K562 (cell line): ENCODE data around the gene RGS9. TPM values are rescaled to one million over a fixed set of nuclear protein-coding genes. Genes with fewer than 3 reads are reported as not detected.

ENCODE experiments used
- ATAC-seq: fragments of 200-7000 bp; cut with Tn5 transposase; 3 replicates; pipeline ENCODE4 v1.9.1; 2020; ENCODE audit warnings: moderate library complexity
- BruUV-seq: library from RNA; stranded (reverse); fragments of 400-500 nt; replicated peaks from 2 replicates; lab custom pipeline; 2021; lab: Mats Ljungman, UMichigan
- CTCF ChIA-PET: fragments of 300-600 bp; formaldehyde crosslinking; extraction: SDS; loops from one replicate; lab custom pipeline; 2021; ENCODE audit warnings: low intra/inter-chr PET ratio; lab: Yijun Ruan, JAX
- POLR2A ChIA-PET: fragments of 300-600, 350-650 bp; sonication (Branson Sonifier 250); formaldehyde crosslinking; extraction: SDS; loops from one replicate; lab custom pipeline; 2021; ENCODE audit warnings: antibody characterized with exemption, inconsistent platforms; lab: Yijun Ruan, JAX
- DNase-seq, 4 experiments: peaks; one replicate each; pipeline versions ENCODE4 v3.0.0 to v3.0.0-alpha.2; 2011 to 2018; ENCODE audit warnings: low spot score in 3 of 4, mixed read lengths in 3 of 4; ENCODE audit errors: extremely low read depth in 1 of 4
- FAIRE-seq: peaks from 2 replicates; lab custom pipeline; 2011; peaks lifted over from hg19 to GRCh38; lab: Jason Lieb, UNC
- H2AFZ ChIP-seq: 2 replicates; pipeline ENCODE4 v1.6.0; 2011; ENCODE audit warnings: low read depth, low read length, control low read depth, inconsistent platforms
- H3K27ac ChIP-seq: fragments of 200-600 bp; 3 replicates; pipeline ENCODE4 v1.8.0; 2011; ENCODE audit warnings: low read depth, mild to moderate bottlenecking, control low read depth, inconsistent platforms, low read length, moderate library complexity, mixed read lengths; ENCODE audit errors: extremely low read depth
- H3K27me3 ChIP-seq, 2 experiments: fragments of 300-600 bp in 1 of 2; 2 replicates in 1 of 2; 3 replicates in 1 of 2; pipeline versions ENCODE4 v1.6.0 to v1.8.0; 2011; ENCODE audit warnings: inconsistent platforms in 2 of 2, low read length in 2 of 2, mild to moderate bottlenecking in 1 of 2, mixed read lengths in 1 of 2, moderate library complexity in 1 of 2; ENCODE audit not compliant: control insufficient read depth in 2 of 2, insufficient read depth in 2 of 2
- H3K36me3 ChIP-seq: fragments of 300-600 bp; 3 replicates; pipeline ENCODE4 v1.8.0; 2011; ENCODE audit warnings: mild to moderate bottlenecking, low read length, inconsistent platforms; ENCODE audit not compliant: control insufficient read depth, insufficient read depth
- H3K4me1 ChIP-seq, 2 experiments: fragments of 200-600 bp in 1 of 2; replicated peaks in 1 of 2; 2 replicates in 1 of 2; 3 replicates in 1 of 2; pipeline versions ENCODE4 v1.5.1 to v1.8.0; 2011; ENCODE audit warnings: inconsistent platforms in 2 of 2, low read length in 2 of 2, mild to moderate bottlenecking in 1 of 2, mixed read lengths in 1 of 2, moderate library complexity in 1 of 2; ENCODE audit not compliant: control insufficient read depth in 2 of 2, insufficient read depth in 2 of 2
- H3K4me2 ChIP-seq: 2 replicates; pipeline ENCODE4 v1.6.1; 2011; ENCODE audit warnings: low read length, control low read depth, inconsistent platforms, mixed read lengths; ENCODE audit not compliant: insufficient read depth
- H3K4me3 ChIP-seq: fragments of 200-600 bp; sonication (generic), shearing (Covaris generic); 2 replicates; pipeline ENCODE4 v1.5.1; 2016; ENCODE audit warnings: control low read depth, inconsistent platforms
- H3K79me2 ChIP-seq: fragments of 200-600 bp; 3 replicates; pipeline ENCODE4 v1.8.0; 2011; ENCODE audit warnings: low read length, inconsistent platforms; ENCODE audit not compliant: control insufficient read depth, insufficient read depth
- H3K9ac ChIP-seq, 2 experiments: 2 replicates each; pipeline versions ENCODE4 v1.6.0 to v1.6.1; 2011; ENCODE audit warnings: low read depth in 2 of 2, low read length in 2 of 2, control low read depth in 1 of 2, inconsistent platforms in 1 of 2, mild to moderate bottlenecking in 1 of 2, mixed read lengths in 1 of 2; ENCODE audit not compliant: insufficient read depth in 1 of 2
- H3K9me1 ChIP-seq: one replicate; pipeline ENCODE4 v1.6.0; 2011; ENCODE audit warnings: inconsistent platforms, mild to moderate bottlenecking, low read length, moderate library complexity; ENCODE audit not compliant: control insufficient read depth, insufficient read depth
- H3K9me3 ChIP-seq: replicated peaks from 2 replicates; pipeline ENCODE4 v1.5.1; 2011; ENCODE audit warnings: low read depth, low read length, inconsistent platforms; ENCODE audit not compliant: control insufficient read depth, insufficient read depth
- H4K20me1 ChIP-seq: replicated peaks from 2 replicates; pipeline ENCODE4 v1.6.1; 2011; ENCODE audit warnings: low read length, inconsistent platforms, mixed read lengths; ENCODE audit not compliant: control insufficient read depth, insufficient read depth
- ASH1L ChIP-seq: fragments of 450-650 bp; IDR thresholded peaks from 2 replicates; pipeline ENCODE4 v1.6.1; 2018; ENCODE audit warnings: borderline replicate concordance, mild to moderate bottlenecking, low read depth; ENCODE audit not compliant: partially characterized antibody
- BCL6 ChIP-seq: fragments of 250-450 bp; sonication (Bioruptor Pico); IDR thresholded peaks from 2 replicates; pipeline ENCODE4 v1.4.0; 2020
- EHMT2 ChIP-seq: fragments of 450-650 bp; IDR thresholded peaks from 2 replicates; pipeline ENCODE4 v1.6.1; 2018; ENCODE audit warnings: antibody characterized with exemption
- LCOR ChIP-seq: sonication (generic); formaldehyde crosslinking; IDR thresholded peaks from 2 replicates; pipeline ENCODE4 v1.8.0; 2022; ENCODE audit warnings: mild to moderate bottlenecking, missing genetic modification reagents
- MIER1 ChIP-seq: fragments of 450-650 bp; IDR thresholded peaks from 2 replicates; pipeline ENCODE4 v1.6.1; 2016; ENCODE audit warnings: antibody characterized with exemption, mild to moderate bottlenecking, low read depth
- MXI1 ChIP-seq: IDR thresholded peaks from 2 replicates; pipeline ENCODE4 v1.6.1; 2011; ENCODE audit warnings: low read depth, mild to moderate bottlenecking, improper control_type of control experiment, low read length
- MYNN ChIP-seq, 2 experiments: sonication (generic); formaldehyde crosslinking in 1 of 2; IDR thresholded peaks; 2 replicates each; pipeline versions ENCODE4 v1.5.0 to v1.6.1; 2016 to 2020; ENCODE audit warnings: antibody characterized with exemption in 1 of 2, missing genetic modification reagents in 1 of 2
- PRMT5 ChIP-seq: sonication (generic); formaldehyde crosslinking; IDR thresholded peaks from 2 replicates; pipeline ENCODE4 v1.5.0; 2020; ENCODE audit warnings: missing genetic modification reagents
- REST ChIP-seq, 2 experiments: fragments of 450-650 bp; formaldehyde crosslinking in 1 of 2; IDR thresholded peaks; 2 replicates each; pipeline versions ENCODE4 v1.4.0 to v1.6.1; 2014 to 2020; ENCODE audit warnings: mild to moderate bottlenecking in 2 of 2, borderline replicate concordance in 1 of 2, low read depth in 1 of 2
- SNRNP70 ChIP-seq: fragments of 200-400 bp; formaldehyde crosslinking; optimal IDR thresholded peaks from 2 replicates; pipeline ENCODE3; 2017; ENCODE audit warnings: low read depth, low read length
- SRSF1 ChIP-seq: fragments of 200-400 bp; formaldehyde crosslinking; IDR thresholded peaks from 2 replicates; pipeline ENCODE4 v1.6.1; 2017; ENCODE audit warnings: mild to moderate bottlenecking, low read depth, low read length, moderate library complexity
- TAF9B ChIP-seq: fragments of 450-650 bp; IDR thresholded peaks from 2 replicates; pipeline ENCODE4 v1.6.1; 2018; ENCODE audit warnings: mild to moderate bottlenecking; ENCODE audit not compliant: partially characterized antibody
- ZC3H4 ChIP-seq: sonication (generic); formaldehyde crosslinking; IDR thresholded peaks from 2 replicates; pipeline ENCODE4 v1.9.0; 2021; ENCODE audit warnings: missing genetic modification reagents, borderline replicate concordance
- ZKSCAN8 ChIP-seq: fragments of 200-800 bp; sonication (Bioruptor generic); IDR thresholded peaks from 2 replicates; pipeline ENCODE4 v1.6.1; 2016; ENCODE audit warnings: missing genetic modification characterization, missing compliant biosample characterization
- ZNF175 ChIP-seq: fragments of 200-800 bp; sonication (Bioruptor generic); IDR thresholded peaks from 2 replicates; pipeline ENCODE4 v1.6.1; 2016; ENCODE audit warnings: low read depth, mild to moderate bottlenecking, missing genetic modification characterization, missing compliant biosample characterization
- ZNF586 ChIP-seq: fragments of 450-650 bp; formaldehyde crosslinking; conservative IDR thresholded peaks from 2 replicates; pipeline ENCODE4 v1.4.0; 2020; ENCODE audit warnings: mild to moderate bottlenecking, moderate library complexity
- ZNF764 ChIP-seq: fragments of 250-450 bp; sonication (Bioruptor Pico); IDR thresholded peaks from 2 replicates; pipeline ENCODE4 v1.4.0; 2020; ENCODE audit warnings: low read depth, mild to moderate bottlenecking, moderate library complexity
- WGBS: fragments of 100-300 bp; shearing (Covaris generic); methylation state at CpG from one replicate; pipeline ENCODE4 v1.1.6; 2016; ENCODE audit warnings: low coverage, mixed read lengths; ENCODE audit not compliant: insufficient coverage; ENCODE audit errors: missing lambda C conversion rate; 5-methylcytosine and 5-hydroxymethylcytosine counted together
- in situ Hi-C: fragments of 300-500 bp; cut with MboI; formaldehyde crosslinking; loops from 4 replicates; pipeline ENCODE4 v1.15.0; 2018; ENCODE audit warnings: inconsistent platforms, mixed read lengths
- intact Hi-C: fragments of 100-400 bp; cut with micrococcal nuclease; formaldehyde crosslinking; loops from 2 replicates; pipeline ENCODE4 v1.14.2; 2022
- polyA plus RNA-seq, 8 experiments: library from polyadenylated mRNA; depleted of rRNA in 4 of 8; stranded (reverse) in 5 of 8; unstranded in 3 of 8; fragments of >200 nt; fragmentation: Nextera tagmentation in 2 of 8; fragmentation: Illumina TruSeq in 1 of 8; extraction: Ambion mirVana in 2 of 8; extraction: Trizol in 1 of 8; gene quantifications; 2 replicates each; pipeline versions ENCODE4 v1.2.1 to v1.2.3, GENCODE V29; 2011 to 2014; ENCODE audit warnings: inconsistent platforms in 1 of 8, missing spikeins in 1 of 8
- total RNA-seq, 7 experiments: library from RNA; depleted of rRNA in 6 of 7; stranded (reverse); fragments of >200 nt in 6 of 7; fragmentation: Illumina TruSeq in 2 of 7; extraction: Trizol in 2 of 7; gene quantifications; 2 replicates each; pipeline versions ENCODE4 v1.2.1 to v1.2.3, GENCODE V29; 2011 to 2021; ENCODE audit warnings: low replicate concordance in 1 of 7

Gene RGS9
- total and polyA plus RNA-seq, 9 of the 15 experiments (the other 6 are each of a cell fraction or from before 2014, with no cell fraction given) = 0.18 to 1.4 (median 0.55) TPM

DNA sequence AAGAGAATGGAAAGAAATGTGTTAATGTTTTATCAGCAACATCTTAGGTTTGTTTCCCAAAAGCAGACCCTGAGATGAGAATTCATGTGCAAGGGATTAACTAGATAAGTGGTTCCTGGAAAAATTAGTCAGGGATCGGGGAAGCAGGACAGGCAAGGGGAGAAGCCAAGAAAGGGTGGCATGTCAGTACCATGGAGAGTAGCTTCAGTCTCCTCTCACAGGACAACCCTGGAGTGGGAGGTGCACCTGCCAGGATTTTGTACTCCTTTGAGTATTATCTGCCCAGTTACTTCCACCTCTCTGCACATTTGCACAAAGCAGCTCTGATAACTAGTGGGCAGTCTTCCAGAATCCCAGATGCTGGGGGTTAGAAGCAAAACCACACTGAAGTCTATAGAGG lies 117.0 kb downstream of the RGS9 start:
- ATAC-seq (no peak), DNase-seq (no peak), FAIRE-seq (no peak)
- in situ Hi-C loops = no loop called here
- no peaks in the 10 kb centered on the region for H3K9me3 ChIP-seq
- POLR2A ChIA-PET = interaction anchor here (0.7 kb wide), 1 partner anchor 26 kb away, joined by 3 read pairs; no protein-coding TSS in a partner anchor
- no peaks in the 10 kb centered on the region for H3K9me1 ChIP-seq
- BruUV-seq = no TSS peak
- intact Hi-C loops = no loop called here
- whole genome bisulfite sequencing = 0% methylated on average over 1 of the region's 1 CpG
- no peaks in the 10 kb centered on the region for H3K4me1 ChIP-seq
- CTCF ChIA-PET = no interaction called here
- no peak overlapping the region for H3K4me2 ChIP-seq
- no peak overlapping the region for H3K27ac ChIP-seq
- no peak overlapping the region for H3K4me3 ChIP-seq
- no peaks in the 10 kb centered on the region for H3K79me2 ChIP-seq
- H3K27me3 ChIP-seq = peaks cover 0 to 9% of the 10 kb centered on the region in 2 experiments; a peak in 2 of 5 replicates
- H4K20me1 ChIP-seq = no peaks in the 10 kb centered on the region
- peak; percentile 70; the same call in 1 of the 2 replicates for TF ChIP-seq MIER1
- TF ChIP-seq MXI1 = no peak
- no peak for TF ChIP-seq SRSF1
- TF ChIP-seq BCL6 (CRISPR knock-in tag) = no peak
- no peak for TF ChIP-seq ZNF586 (CRISPR knock-in tag)
- no peak for TF ChIP-seq PRMT5 (CRISPR knock-in tag)
- TF ChIP-seq EHMT2 = peak; percentile 85
- no peak for TF ChIP-seq ZNF175 (CRISPR knock-in tag)
- no peak for TF ChIP-seq TAF9B
- no peak for TF ChIP-seq SNRNP70
- TF ChIP-seq REST (IDR thresholded peaks at IDR 0.05; ENCODE audit: borderline replicate concordance) = peak; percentile 92
- TF ChIP-seq REST (CRISPR knock-in tag; IDR thresholded peaks at IDR 0.05; ENCODE audit: low read depth) = 0 out of 2 replicates have a peak, but pooled peaks have one; percentile 42
- no peak for TF ChIP-seq ASH1L
- TF ChIP-seq ZKSCAN8 (CRISPR knock-in tag) = no peak
- TF ChIP-seq LCOR (CRISPR knock-in tag) = no peak
- TF ChIP-seq ZNF764 = no peak
- no peak for TF ChIP-seq ZC3H4
- no peak for TF ChIP-seq MYNN (IDR thresholded peaks at IDR 0.05)
- TF ChIP-seq MYNN (CRISPR knock-in tag; IDR thresholded peaks at IDR 0.05) = no peak
- TF ChIP-seq, all 486 proteins: peak for 3
- Histone ChIP-seq H3K36me3 (no peaks in the 10 kb centered on the region), H2AFZ (no peak overlapping the region), H3K9ac (no peak overlapping the region)
